Endothelial cell of umbilical vein (primary cell): Measurements from ENCODE around the gene PFDN6.

Experiments used
- POLR2A ChIP-seq: IDR thresholded peaks from 2 replicates; pipeline ENCODE4 v1.6.1; 2012; ENCODE audit warnings: low read depth, mild to moderate bottlenecking, control low read depth, low read length
- POLR2AphosphoS5 ChIP-seq: IDR thresholded peaks from 2 replicates; pipeline ENCODE4 v1.6.1; 2012; ENCODE audit warnings: low read depth, mild to moderate bottlenecking, control low read depth, low read length, moderate library complexity; ENCODE audit not compliant: insufficient read depth

DNA sequence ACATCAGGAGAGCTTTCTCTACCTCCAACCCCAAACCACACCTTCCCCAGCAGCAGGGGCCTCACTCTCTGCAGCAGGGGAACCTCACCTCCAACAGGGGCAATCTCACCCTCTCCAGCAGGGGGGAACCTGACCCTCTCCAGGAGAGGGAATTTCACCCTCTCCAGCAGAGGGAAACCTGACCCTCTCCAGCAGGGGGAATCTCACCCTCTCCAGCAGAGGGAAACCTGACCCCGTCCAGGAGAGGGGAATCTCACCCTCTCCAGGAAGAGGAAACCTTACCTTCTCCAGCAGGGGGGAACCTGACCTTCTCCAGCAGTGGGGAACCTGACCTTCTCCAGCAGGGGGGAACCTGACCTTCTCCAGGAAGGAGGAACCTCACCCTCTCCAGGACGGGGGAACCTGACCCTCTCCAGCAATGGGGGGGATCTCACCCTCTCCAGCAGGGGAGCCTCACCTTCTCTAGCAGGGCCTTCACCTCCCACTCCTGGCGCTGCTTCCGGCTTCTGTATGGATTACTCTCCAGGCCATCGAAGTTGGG, 9.4 kb upstream of the PFDN6 start:
- TF ChIP-seq POLR2A (no peak), POLR2AphosphoS5 (peak; percentile 12)
